ENCODE data around the gene U2AF1L4. TPM values are rescaled to one million over a fixed set of nuclear protein-coding genes. Genes with fewer than 3 reads are reported as not detected.

The U2AF1L4 gene
- total RNA-seq, 2 donors from 2014 or later, result 71.0 to 83.6 TPM

DNA sequence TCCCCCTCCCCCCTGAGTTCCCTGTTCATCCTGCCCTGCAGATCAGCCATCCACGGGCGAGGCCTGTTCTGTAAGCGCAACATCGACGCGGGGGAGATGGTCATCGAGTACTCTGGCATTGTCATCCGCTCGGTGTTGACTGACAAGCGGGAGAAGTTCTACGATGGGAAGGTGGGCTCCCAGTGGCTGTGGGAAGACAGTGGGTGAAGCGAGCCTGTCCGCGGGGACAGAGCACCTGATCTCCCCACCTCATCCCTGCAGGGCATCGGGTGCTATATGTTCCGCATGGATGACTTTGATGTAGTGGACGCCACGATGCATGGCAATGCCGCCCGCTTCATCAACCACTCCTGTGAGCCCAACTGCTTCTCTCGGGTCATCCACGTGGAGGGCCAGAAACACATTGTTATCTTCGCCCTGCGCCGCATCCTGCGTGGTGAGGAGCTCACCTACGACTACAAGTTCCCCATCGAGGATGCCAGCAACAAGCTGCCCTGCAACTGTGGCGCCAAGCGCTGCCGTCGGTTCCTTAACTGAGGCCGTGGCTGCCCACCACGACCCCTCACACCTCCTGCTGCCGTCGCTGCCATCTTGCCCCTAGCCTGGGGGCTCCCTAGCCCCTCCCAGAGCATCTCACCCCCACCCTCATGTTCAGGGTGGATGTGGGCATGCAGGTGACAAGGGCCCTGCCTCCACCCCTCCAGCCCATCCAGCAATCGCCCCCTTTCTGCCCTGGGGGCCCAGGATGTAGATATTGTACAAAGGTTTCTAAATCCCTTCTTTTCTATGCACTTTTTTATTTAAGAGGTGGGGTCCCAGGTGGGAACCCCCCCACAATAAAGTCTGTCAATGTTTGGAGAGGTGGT lies 7.0 kb downstream of the U2AF1L4 start:
- H3K4me1 Mint-ChIP-seq (ENCODE audit: low read depth), result peaks cover 40% of the 10 kb centered on the region
- no peaks in the 10 kb centered on the region for H3K9me3 Mint-ChIP-seq
- H3K27me3 Mint-ChIP-seq (ENCODE audit: low read depth), result no peaks in the 10 kb centered on the region
- peaks cover 12 to 28% of the 10 kb centered on the region in 2 donors for H3K36me3 Mint-ChIP-seq (ENCODE audit: insufficient read depth in 2 of 2)
- H3K4me3 Mint-ChIP-seq, result peak overlapping the region in 1 of 2 donors; percentile 9
- peak overlapping the region; percentile 26 for H3K27ac Mint-ChIP-seq
- no peak for ATAC-seq (replicated peaks in 1 of 2)
- DNase-seq, result no peak

DNA sequence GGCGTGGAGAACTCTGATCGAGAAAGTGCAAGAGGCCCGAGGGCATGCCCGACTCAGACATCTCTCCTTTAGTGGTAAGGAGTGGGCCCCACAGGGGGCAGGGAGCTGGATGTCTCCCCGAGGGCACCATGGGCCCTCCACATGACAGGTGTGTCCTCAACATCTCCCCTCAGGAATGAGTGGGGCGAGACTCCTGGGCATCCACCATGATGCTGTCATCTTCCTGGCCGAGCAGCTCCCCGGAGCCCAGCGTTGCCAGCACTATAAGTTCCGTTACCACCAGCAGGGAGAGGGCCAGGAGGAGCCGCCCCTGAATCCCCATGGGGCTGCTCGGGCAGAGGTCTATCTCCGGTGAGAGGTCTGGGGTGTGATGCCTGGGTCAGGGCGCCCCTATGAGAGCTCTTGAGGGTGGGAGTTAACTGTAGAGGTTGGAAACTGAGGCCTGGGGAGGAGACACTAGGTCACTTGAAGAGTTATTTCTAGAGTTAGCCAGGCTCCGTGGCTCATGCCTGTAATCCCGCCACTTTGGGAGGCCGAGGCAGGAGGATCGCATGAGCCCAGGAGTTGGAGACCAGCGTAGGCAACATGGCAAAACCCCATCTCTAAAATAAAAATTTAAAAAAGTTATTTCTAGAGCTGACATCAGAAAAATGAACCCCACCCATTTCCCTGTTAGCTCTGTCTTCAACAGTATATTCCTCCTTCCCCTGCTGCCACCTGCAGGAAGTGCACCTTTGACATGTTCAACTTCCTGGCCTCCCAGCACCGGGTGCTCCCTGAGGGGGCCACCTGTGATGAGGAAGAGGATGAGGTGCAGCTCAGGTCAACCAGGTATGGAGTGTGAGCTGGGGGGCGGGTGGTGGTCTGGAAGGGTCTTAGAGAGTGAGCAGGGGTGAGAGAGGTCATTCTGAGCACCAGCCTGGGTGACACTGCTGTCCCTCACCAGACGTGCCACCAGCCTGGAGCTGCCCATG lies 8.0 kb downstream of the U2AF1L4 start:
- H3K9me3 Mint-ChIP-seq, result no peaks in the 10 kb centered on the region
- H3K4me3 Mint-ChIP-seq, result no peak overlapping the region
- H3K4me1 Mint-ChIP-seq (ENCODE audit: low read depth), result peaks cover 30% of the 10 kb centered on the region
- DNase-seq, result no peak
- ATAC-seq (replicated peaks in 1 of 2), result no peak
- H3K36me3 Mint-ChIP-seq (ENCODE audit: insufficient read depth in 2 of 2), result peaks cover 9 to 21% of the 10 kb centered on the region in 2 donors
- no peaks in the 10 kb centered on the region for H3K27me3 Mint-ChIP-seq (ENCODE audit: low read depth)
- H3K27ac Mint-ChIP-seq, result peak overlapping the region; percentile 82

DNA sequence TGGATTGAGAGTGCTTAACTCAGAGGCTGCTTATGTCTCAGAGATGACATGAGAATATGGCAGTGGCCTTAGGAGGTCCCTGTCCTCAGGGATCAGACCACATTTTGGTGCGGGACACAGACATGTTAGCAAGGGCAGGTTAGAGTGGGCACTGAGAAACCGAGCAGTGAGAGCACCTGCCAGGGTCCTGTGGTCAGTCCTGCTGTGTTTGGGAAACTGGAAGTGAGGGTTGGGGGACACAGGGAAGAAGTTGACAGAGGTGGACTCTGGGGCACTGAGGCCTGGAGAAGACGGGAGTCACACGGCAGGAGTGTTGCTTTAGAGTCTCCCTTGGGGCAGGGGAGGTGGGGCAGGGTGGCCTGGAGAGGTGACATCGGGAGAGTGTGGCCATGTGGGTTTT lies 10.3 kb downstream of the U2AF1L4 start:
- Mint-ChIP-seq H3K27ac (peak overlapping the region; percentile 70), H3K9me3 (no peaks in the 10 kb centered on the region), H3K4me1 (ENCODE audit: low read depth) (peaks cover 27% of the 10 kb centered on the region), H3K27me3 (ENCODE audit: low read depth) (no peaks in the 10 kb centered on the region), H3K4me3 (no peak overlapping the region), H3K36me3 (ENCODE audit: insufficient read depth in 2 of 2) (peaks cover 10 to 20% of the 10 kb centered on the region in 2 donors)
- ATAC-seq (replicated peaks in 1 of 2), result no peak
- DNase-seq, result no peak

DNA sequence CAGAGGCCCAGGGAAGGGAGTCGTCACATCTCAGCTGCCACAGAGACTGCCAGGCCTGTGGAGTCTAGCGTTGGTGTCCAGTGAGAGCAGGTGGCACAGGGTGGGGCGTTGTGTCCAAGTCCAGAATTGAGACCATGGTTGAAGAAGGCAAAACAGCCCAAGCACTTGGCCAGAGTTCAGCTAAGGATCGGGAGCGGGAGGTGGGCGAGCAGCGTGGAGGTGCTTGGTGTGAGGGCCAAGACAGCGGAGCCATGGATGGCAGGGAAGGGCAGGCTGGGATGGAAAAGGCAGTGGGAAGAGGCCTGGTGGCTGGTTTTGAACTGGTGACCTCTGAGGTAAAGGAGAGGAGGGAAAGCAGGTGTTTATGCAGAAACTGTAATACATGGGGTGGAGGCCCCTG lies 10.9 kb downstream of the U2AF1L4 start:
- H3K4me3 Mint-ChIP-seq, result no peak overlapping the region

DNA sequence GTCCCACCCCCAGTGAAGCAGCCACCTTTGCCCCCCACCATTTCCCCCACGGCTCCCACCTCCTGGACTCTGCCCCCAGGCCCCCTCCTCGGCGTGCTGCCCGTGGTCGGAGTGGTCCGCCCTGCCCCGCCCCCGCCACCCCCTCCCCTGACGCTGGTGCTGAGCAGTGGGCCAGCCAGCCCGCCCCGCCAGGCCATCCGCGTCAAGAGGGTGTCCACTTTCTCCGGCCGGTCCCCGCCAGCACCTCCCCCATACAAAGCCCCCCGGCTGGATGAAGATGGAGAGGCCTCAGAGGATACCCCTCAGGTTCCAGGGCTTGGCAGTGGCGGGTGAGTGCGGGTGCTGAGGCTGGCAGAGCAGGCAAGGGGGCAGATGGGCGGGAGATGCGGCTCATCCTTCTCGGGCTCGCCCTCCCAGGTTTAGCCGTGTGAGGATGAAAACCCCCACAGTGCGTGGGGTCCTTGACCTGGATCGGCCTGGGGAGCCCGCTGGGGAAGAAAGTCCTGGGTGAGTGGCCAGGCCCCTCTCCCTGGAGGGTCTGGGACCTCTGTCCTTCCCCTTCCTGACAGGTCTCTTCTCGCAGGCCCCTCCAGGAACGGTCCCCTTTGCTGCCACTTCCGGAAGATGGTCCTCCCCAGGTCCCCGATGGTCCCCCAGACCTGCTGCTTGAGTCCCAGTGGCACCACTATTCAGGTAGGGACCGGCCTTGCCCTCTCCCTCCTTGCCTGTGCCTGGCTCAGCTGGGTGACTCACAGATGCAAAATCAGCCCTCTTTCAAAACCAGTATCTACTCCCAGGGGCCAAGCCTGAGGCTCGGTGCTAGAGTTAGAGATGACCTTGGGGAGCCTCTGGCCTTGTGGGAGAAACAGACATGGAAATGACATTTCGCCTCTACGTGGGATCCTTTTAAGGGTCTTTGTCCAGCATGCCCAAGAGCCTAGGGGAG lies 11.8 kb downstream of the U2AF1L4 start:
- Mint-ChIP-seq H3K27me3 (ENCODE audit: low read depth) (no peaks in the 10 kb centered on the region), H3K27ac (peak overlapping the region; percentile 10), H3K36me3 (ENCODE audit: insufficient read depth in 2 of 2) (peaks cover 10 to 18% of the 10 kb centered on the region in 2 donors), H3K4me1 (ENCODE audit: low read depth) (peaks cover 27% of the 10 kb centered on the region), H3K4me3 (no peak overlapping the region), H3K9me3 (no peaks in the 10 kb centered on the region)
- ATAC-seq (replicated peaks in 1 of 2), result no peak
- DNase-seq, result no peak

More for the DNA sequence above, 10.9 kb downstream of the U2AF1L4 start:
- H3K27ac Mint-ChIP-seq, result peak overlapping the region; percentile 70
- no peaks in the 10 kb centered on the region for H3K27me3 Mint-ChIP-seq (ENCODE audit: low read depth)
- no peaks in the 10 kb centered on the region for H3K9me3 Mint-ChIP-seq
- DNase-seq (no peak), ATAC-seq (replicated peaks in 1 of 2) (no peak)
- peaks cover 27% of the 10 kb centered on the region for H3K4me1 Mint-ChIP-seq (ENCODE audit: low read depth)
- H3K36me3 Mint-ChIP-seq (ENCODE audit: insufficient read depth in 2 of 2), result peaks cover 10 to 20% of the 10 kb centered on the region in 2 donors

DNA sequence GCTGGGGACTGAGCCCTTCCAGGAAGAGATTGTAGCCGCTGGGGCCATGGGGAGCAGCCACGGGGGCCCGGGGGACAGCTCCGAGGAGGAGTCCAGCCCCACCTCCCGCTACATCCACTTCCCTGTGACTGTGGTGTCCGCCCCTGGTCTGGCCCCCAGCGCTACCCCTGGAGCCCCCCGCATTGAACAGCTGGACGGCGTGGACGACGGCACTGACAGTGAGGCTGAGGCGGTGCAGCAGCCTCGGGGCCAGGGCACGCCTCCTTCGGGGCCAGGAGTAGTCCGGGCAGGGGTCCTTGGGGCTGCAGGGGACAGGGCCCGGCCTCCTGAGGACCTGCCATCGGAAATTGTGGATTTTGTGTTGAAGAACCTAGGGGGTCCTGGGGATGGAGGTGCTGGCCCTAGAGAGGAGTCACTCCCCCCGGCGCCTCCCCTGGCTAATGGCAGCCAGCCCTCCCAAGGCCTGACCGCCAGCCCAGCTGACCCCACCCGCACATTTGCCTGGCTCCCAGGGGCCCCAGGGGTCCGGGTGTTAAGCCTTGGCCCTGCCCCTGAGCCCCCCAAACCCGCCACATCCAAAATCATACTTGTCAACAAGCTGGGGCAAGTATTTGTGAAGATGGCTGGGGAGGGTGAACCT lies 12.6 kb downstream of the U2AF1L4 start:
- Mint-ChIP-seq H3K27ac (no peak overlapping the region), H3K9me3 (no peaks in the 10 kb centered on the region), H3K27me3 (ENCODE audit: low read depth) (no peaks in the 10 kb centered on the region), H3K36me3 (ENCODE audit: insufficient read depth in 2 of 2) (peaks cover 13 to 24% of the 10 kb centered on the region in 2 donors), H3K4me3 (no peak overlapping the region), H3K4me1 (ENCODE audit: low read depth) (peaks cover 26% of the 10 kb centered on the region)
- DNase-seq (no peak), ATAC-seq (replicated peaks in 1 of 2) (no peak)

DNA sequence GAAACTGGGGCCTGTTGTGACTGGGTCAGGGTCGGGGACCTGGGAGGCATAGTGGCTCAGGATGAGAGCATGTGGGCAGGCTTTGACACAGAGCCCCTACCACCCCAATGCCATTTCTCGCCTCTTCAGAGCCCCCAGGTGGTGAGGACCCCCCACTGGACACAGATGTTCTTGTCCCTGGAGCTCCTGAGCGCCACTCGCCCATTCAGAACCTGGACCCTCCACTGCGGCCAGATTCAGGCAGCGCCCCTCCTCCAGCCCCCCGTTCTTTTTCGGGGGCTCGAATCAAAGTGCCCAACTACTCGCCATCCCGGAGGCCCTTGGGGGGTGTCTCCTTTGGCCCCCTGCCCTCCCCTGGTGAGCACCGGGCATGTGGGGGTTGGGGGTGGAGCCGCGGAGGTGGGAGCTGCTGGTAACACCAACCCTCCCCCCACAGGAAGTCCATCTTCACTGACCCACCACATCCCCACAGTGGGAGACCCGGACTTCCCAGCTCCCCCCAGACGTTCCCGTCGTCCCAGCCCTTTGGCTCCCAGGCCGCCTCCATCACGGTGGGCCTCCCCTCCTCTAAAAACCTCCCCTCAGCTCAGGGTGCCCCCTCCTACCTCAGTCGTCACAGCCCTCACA lies 13.3 kb downstream of the U2AF1L4 start:
- DNase-seq, result no peak
- H3K4me1 Mint-ChIP-seq (ENCODE audit: low read depth), result peaks cover 18% of the 10 kb centered on the region
- no peak overlapping the region for H3K27ac Mint-ChIP-seq
- H3K27me3 Mint-ChIP-seq (ENCODE audit: low read depth), result no peaks in the 10 kb centered on the region
- peaks cover 14 to 23% of the 10 kb centered on the region in 2 donors for H3K36me3 Mint-ChIP-seq (ENCODE audit: insufficient read depth in 2 of 2)
- H3K9me3 Mint-ChIP-seq, result no peaks in the 10 kb centered on the region
- ATAC-seq (replicated peaks in 1 of 2), result peak in 1 of 2 donors; percentile 6
- no peak overlapping the region for H3K4me3 Mint-ChIP-seq

DNA sequence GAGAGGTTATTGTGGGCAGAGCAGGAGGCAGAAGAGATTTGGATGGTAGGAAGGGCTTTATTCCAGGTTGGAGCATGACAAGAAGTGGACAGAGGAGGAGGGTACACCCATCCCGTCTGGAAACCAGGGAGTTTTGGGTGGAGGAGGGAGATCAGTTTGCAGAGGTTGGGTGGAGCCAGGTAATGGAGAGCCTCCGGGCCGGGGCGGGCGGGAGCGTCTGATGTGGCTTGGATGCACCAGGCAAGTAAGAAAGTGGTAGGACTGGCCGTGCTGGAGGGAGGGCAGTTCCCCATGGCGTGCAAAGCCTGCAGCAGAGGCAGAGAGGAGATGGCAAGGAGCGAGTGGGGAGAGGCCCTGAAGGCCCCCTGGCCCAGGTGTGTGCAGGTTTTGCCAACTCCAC lies 13.9 kb downstream of the U2AF1L4 start:
- ATAC-seq (replicated peaks in 1 of 2) (peak in 1 of 2 donors; percentile 1), DNase-seq (no peak)
- Mint-ChIP-seq H3K36me3 (ENCODE audit: insufficient read depth in 2 of 2) (peaks cover 15 to 19% of the 10 kb centered on the region in 2 donors), H3K9me3 (no peaks in the 10 kb centered on the region), H3K27me3 (ENCODE audit: low read depth) (no peaks in the 10 kb centered on the region), H3K4me3 (no peak overlapping the region), H3K27ac (no peak overlapping the region), H3K4me1 (ENCODE audit: low read depth) (peaks cover 13% of the 10 kb centered on the region)

DNA sequence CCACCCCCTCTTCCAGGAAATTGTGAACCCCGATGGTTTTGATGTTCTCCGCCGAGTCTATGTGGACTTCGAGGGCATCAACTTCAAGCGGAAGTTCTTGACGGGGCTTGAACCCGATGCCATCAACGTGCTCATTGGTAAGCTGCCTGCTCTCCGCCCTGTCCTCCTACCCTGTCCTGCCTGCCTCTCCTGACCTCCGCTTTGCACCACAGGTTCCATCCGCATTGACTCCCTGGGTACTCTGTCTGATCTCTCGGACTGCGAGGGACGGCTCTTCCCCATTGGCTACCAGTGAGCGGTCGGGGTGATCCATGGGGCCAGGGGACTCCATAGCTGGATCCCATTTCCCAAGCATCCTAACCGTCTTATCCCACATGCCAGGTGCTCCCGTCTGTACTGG lies 14.9 kb downstream of the U2AF1L4 start:
- peak overlapping the region; percentile 61 for H3K27ac Mint-ChIP-seq
- H3K9me3 Mint-ChIP-seq, result no peaks in the 10 kb centered on the region
- DNase-seq (no peak), ATAC-seq (replicated peaks in 1 of 2) (no peak)
- peaks cover 12 to 19% of the 10 kb centered on the region in 2 donors for H3K36me3 Mint-ChIP-seq (ENCODE audit: insufficient read depth in 2 of 2)
- H3K4me1 Mint-ChIP-seq (ENCODE audit: low read depth), result peaks cover 12% of the 10 kb centered on the region
- no peaks in the 10 kb centered on the region for H3K27me3 Mint-ChIP-seq (ENCODE audit: low read depth)
- no peak overlapping the region for H3K4me3 Mint-ChIP-seq

DNA sequence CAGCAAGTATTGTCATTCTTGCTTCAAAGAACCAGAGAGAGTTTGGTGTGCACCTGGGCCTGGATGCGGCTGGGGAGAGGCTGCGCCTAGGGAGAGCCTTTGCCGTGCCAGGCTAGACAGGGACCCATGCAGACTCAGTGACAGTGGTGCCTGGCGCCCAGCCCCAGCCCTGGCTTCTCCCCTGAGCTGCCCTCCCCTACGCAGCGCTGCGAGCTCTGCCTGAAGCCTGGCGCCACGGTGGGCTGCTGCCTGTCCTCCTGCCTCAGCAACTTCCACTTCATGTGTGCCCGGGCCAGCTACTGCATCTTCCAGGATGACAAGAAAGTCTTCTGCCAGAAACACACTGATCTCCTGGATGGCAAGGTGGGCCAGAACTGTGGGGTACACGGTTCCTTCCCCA lies 15.5 kb downstream of the U2AF1L4 start:
- ATAC-seq (replicated peaks in 1 of 2), result no peak

DNA sequence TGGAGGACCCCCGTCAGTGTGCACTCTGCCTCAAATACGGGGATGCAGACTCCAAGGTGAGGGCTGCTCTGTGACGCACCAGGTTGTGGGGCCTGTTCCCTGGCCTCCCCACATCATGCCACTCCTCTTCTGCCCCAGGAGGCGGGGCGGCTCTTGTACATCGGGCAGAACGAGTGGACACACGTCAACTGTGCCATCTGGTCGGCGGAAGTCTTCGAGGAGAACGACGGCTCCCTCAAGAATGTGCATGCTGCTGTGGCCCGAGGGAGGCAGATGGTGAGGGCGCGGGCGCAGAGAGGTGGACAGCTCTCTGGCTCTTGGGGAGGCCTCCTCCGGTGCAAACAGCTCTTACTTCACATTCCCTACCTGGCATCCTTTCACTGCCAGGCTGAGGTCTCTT lies 16.2 kb downstream of the U2AF1L4 start:
- DNase-seq (no peak), ATAC-seq (replicated peaks in 1 of 2) (no peak)
- peaks cover 13 to 16% of the 10 kb centered on the region in 2 donors for H3K36me3 Mint-ChIP-seq (ENCODE audit: insufficient read depth in 2 of 2)
- no peaks in the 10 kb centered on the region for H3K27me3 Mint-ChIP-seq (ENCODE audit: low read depth)
- no peak overlapping the region for H3K4me3 Mint-ChIP-seq
- H3K27ac Mint-ChIP-seq, result no peak overlapping the region
- peaks cover 3% of the 10 kb centered on the region for H3K4me1 Mint-ChIP-seq (ENCODE audit: low read depth)
- H3K9me3 Mint-ChIP-seq, result no peaks in the 10 kb centered on the region

More for the DNA sequence above, 15.5 kb downstream of the U2AF1L4 start:
- Mint-ChIP-seq H3K4me3 (no peak overlapping the region), H3K27me3 (ENCODE audit: low read depth) (no peaks in the 10 kb centered on the region), H3K4me1 (ENCODE audit: low read depth) (peaks cover 10% of the 10 kb centered on the region), H3K36me3 (ENCODE audit: insufficient read depth in 2 of 2) (peaks cover 12 to 17% of the 10 kb centered on the region in 2 donors), H3K9me3 (no peaks in the 10 kb centered on the region), H3K27ac (no peak overlapping the region)
- no peak for DNase-seq

All from activated T-cell treated with anti-CD3 and anti-CD28 coated beads, Interleukin-2, amount 50 U/mL, for 72 hours (primary cell).